HG02973 (cell line): ENCODE results near the gene SVBP.
A peak's percentile ranks its signal among the peaks of the same experiment; 100 is the strongest.

Source experiments
- ATAC-seq: cut with Tn5 transposase; IDR thresholded peaks from one replicate; pipeline ENCODE4 v1.9.1; 2021; ENCODE audit warnings: moderate library complexity; ENCODE audit not compliant: unreplicated experiment

The SVBP gene

GRCh38 chr1:42765832-42766740 is 51.1 kb downstream of the SVBP start:
- ATAC-seq: peak; percentile 20

- no peak for ATAC-seq
Measured at GRCh38 chr1:42765269-42765668, 51.9 kb downstream of the SVBP start.

GRCh38 chr1:42762269-42762668 is 54.9 kb downstream of the SVBP start:
- no peak for ATAC-seq

- ATAC-seq: no peak
Measured at GRCh38 chr1:42761567-42761966, 55.6 kb downstream of the SVBP start.

GRCh38 chr1:42759114-42759513 is 58.1 kb downstream of the SVBP start:
- ATAC-seq: no peak

- no peak for ATAC-seq
Measured at GRCh38 chr1:42758641-42759040, 58.6 kb downstream of the SVBP start.

- ATAC-seq: no peak
Measured at GRCh38 chr1:42757892-42758275, 59.3 kb downstream of the SVBP start.
